Dermis microvascular lymphatic vessel endothelial cell (primary cell): ENCODE data around the gene SPAG6. TPM values are rescaled to one million over a fixed set of nuclear protein-coding genes. Genes with fewer than 3 reads are reported as not detected.

Experiments used
- DNase-seq, 2 donors: peaks; one replicate each; pipeline versions ENCODE4 v3.0.0 to v3.0.0-alpha.2; 2010; ENCODE audit warnings: low read depth in 2 of 2
- total RNA-seq: library from RNA; depleted of rRNA; stranded (reverse); fragments of >200 nt; gene quantifications from 2 replicates; pipeline ENCODE4 v1.2.1, GENCODE V29; 2014

Gene SPAG6
- total RNA-seq, 1 donor from 2014 or later, result not detected

DNA sequence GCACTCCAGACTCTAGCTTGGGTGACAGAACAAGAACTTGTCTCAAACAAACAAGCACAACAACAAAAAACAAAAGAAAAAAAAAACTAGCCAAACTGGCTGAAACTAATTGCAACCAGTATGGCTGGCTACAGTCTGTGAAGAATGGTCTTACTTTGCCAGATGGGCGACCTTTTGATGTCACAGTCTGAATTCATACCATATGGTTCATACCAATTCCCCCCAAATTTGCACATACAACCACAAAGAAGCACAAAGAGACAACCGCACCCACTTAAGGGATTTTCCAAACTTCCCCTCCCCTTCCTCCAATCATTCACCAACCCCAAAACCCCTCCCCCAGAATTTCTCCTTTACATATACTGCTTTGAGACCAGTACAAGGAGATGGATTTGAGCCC lies 114.2 kb downstream of the SPAG6 start:
- DNase-seq, result no peak

DNA sequence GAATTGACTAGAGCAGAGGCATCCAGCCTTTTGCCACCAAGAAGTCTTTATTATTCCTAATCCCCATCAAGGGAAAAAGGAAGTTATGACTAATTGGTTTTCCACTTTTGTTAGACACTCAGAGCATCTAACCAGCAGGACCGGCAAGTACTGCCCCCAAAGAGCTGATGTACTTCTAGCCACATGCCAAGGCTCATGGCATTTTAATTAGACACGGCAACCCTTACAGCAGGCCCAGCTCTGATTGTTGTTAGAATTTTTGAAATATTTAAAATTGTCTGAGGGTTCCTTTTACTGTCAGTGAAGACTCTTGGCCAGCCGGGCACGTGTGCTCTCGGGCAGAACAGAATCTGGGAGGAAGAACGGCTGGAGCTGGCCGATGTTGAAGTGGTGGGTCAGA lies 114.8 kb downstream of the SPAG6 start:
- no peak for DNase-seq

- DNase-seq, result no peak
Measured at GRCh38 chr10:22460531-22461403, 115.5 kb downstream of the SPAG6 start.

GRCh38 chr10:22461891-22462290 lies 116.6 kb downstream of the SPAG6 start:
- no peak for DNase-seq

DNA sequence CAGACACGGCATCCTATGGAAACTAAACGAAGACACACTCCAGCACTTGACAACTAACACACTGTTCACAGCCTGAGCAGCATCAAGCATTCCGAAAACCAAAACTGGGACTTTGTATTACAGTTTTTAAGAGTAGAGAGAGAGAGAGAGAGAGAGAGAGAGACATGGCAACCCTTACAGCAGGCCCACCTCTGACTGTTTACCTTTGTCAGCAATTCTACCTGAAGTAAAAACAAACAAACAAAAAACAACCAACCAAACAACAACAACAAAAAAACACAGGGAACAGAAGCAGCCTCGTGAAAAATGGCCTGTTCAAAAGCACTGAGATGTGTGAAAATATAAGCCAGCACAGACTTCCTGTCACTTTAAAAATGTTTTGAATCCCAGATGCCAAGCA lies 118.0 kb downstream of the SPAG6 start:
- no peak for DNase-seq

- DNase-seq, result no peak
Measured at GRCh38 chr10:22464966-22465629, 119.8 kb downstream of the SPAG6 start.

DNA sequence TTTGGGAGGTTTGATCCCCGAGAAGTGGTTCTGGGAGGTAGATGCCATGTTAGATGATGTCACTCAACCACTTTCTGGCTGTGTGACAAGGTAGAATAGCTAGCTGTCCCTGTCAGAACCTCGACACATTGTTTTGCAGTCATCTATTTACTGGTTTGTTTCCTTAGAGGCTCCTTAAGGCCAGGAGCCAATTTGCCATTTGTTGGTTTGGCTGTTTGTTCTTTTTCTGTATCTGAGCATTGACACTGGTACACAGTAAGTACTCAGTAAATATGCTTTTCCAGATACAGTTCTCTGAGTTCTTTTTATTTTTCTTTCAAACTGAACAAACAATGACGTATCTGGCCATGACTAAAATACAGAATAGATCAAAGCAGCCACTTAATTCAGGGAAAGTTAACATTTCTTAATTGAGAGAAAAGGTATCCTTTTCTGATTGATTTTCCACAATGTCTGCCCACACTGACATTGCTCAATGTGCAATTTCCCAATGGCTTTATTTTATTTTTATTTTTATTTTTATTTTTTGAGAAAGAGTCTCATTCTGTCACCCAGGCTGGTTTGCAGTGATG lies 121.6 kb downstream of the SPAG6 start:
- DNase-seq, result no peak

Other genes starting within 250 kb of the SPAG6 start
- not detected in 2 replicates for gene EBLN1, start 127.5 kb upstream of the SPAG6 start, total RNA-seq
- gene COMMD3, start 29.1 kb upstream of the SPAG6 start, total RNA-seq, result 24.7 and 30.8 TPM in 2 replicates
- gene BMI1, start 24.4 kb upstream of the SPAG6 start, total RNA-seq, result 18.5 and 26.0 TPM in 2 replicates